AG09309 (cell line): ENCODE measurements around the gene GPATCH8.

Experiments used
- DNase-seq: peaks from one replicate; pipeline ENCODE4 v3.0.0-alpha.2; 2010; ENCODE audit warnings: low read depth
- H3K4me3 ChIP-seq: 2 replicates; pipeline ENCODE4 v1.5.1; 2011; ENCODE audit warnings: mild to moderate bottlenecking, low read depth, low read length, moderate library complexity; ENCODE audit not compliant: control insufficient read depth
- TF ChIP-seq, protein P1 (sequence below): IDR thresholded peaks from 2 replicates; pipeline ENCODE4 v1.5.1; 2011; ENCODE audit warnings: mild to moderate bottlenecking, low read depth, low read length, inconsistent platforms; ENCODE audit not compliant: insufficient read depth, control insufficient read depth; ENCODE audit errors: missing control alignments

Gene GPATCH8

DNA sequence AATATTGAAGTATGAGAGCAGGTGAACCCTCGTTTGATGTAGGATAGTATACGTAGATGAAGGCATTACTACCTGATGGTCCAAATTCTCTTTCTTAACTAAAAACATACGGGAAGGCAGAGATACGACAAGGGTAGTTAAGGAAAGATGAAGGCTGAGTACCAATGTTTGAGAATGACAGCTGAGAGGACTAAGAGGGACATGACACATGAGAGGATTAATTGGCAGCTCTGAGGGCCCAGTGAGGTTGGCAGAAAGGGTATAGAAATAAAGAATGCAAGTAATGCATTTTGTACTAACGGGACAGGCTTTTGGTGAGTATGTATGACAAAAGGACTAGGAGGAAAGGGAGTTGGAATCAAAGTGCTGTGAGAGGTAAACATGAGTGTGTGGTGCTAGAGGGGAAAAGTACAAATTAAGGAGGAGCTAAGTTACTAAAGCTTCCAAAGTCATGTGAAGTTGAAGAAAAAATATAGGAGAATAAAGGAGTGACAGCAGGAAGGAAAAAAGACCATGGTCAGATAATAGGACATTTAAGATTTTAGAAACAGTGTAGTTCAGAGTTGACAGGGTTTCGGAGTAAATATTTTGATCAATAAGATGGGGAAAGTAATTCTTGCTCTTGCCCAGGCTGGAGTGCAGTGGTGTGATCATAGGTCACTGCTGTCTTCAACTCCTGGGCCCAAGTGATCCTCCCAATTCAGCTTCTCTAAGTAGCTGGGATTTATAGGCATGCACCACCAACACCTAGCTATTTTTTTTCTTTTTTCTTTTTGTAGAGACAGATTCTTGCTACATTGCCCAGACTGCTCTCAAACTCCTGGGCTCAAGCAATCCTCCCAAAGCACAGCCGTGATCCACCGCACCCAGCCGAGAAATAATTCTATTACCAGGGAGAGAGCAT is 70.7 kb downstream of the GPATCH8 start:
- TF ChIP-seq, protein P1, sequence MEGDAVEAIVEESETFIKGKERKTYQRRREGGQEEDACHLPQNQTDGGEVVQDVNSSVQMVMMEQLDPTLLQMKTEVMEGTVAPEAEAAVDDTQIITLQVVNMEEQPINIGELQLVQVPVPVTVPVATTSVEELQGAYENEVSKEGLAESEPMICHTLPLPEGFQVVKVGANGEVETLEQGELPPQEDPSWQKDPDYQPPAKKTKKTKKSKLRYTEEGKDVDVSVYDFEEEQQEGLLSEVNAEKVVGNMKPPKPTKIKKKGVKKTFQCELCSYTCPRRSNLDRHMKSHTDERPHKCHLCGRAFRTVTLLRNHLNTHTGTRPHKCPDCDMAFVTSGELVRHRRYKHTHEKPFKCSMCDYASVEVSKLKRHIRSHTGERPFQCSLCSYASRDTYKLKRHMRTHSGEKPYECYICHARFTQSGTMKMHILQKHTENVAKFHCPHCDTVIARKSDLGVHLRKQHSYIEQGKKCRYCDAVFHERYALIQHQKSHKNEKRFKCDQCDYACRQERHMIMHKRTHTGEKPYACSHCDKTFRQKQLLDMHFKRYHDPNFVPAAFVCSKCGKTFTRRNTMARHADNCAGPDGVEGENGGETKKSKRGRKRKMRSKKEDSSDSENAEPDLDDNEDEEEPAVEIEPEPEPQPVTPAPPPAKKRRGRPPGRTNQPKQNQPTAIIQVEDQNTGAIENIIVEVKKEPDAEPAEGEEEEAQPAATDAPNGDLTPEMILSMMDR: no peak
- no peak overlapping the region for H3K4me3 ChIP-seq
- DNase-seq: no peak

DNA sequence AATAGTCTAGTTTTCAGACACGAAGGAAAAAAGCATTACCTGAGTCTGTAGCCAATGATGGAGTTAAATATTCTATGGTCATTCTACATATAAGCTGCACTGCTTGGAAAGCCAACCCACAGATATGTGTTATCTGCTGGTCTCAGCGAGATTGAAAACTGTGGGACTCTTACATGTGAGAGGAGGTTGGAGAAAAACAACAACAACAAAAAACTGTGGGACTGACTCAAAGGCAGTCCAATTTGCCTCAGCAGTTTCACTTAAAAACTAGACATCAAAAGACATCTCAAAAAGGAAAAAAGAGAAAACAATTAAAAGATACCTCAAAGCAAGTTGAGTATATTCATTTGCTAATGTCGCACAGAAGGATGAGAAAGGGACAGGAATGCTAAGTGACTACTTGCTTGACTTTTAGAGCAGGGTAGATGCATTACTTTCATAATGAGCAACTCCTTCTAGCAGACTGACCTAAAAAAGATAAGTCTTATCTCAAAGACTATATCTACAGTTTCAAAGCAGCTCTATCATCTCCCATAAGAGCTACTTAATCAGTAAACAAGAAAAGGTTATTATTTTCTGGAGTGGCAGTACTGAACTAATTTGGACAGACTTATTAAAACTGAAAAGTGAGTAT is 78.3 kb downstream of the GPATCH8 start:
- TF ChIP-seq, protein P1: no peak
- no peak for DNase-seq
- H3K4me3 ChIP-seq: no peak overlapping the region

- no peak overlapping the region for H3K4me3 ChIP-seq
- TF ChIP-seq, protein P1: no peak
- DNase-seq: peak; percentile 58
Measured at GRCh38 chr17:44417553-44417952, 85.7 kb downstream of the GPATCH8 start.

- no peak overlapping the region for H3K4me3 ChIP-seq
- TF ChIP-seq, protein P1: no peak
- no peak for DNase-seq
Measured at GRCh38 chr17:44416558-44417289, 86.5 kb downstream of the GPATCH8 start.

GRCh38 chr17:44414394-44415155 is 88.6 kb downstream of the GPATCH8 start:
- H3K4me3 ChIP-seq: no peak overlapping the region
- no peak for DNase-seq
- TF ChIP-seq, protein P1: no peak
